Midbrain (tissue), 1 donor: ENCODE measurements around the gene ATG16L1.

Source experiments
- DNase-seq: peaks from one replicate; lab custom pipeline; 2025; lab: John Stamatoyannopoulos, UW

Gene ATG16L1

GRCh38 chr2:233260661-233261060, 9.2 kb downstream of the ATG16L1 start:
- DNase-seq: no peak

- DNase-seq: no peak
Observed at GRCh38 chr2:233261819-233262555, 10.5 kb downstream of the ATG16L1 start.

DNA sequence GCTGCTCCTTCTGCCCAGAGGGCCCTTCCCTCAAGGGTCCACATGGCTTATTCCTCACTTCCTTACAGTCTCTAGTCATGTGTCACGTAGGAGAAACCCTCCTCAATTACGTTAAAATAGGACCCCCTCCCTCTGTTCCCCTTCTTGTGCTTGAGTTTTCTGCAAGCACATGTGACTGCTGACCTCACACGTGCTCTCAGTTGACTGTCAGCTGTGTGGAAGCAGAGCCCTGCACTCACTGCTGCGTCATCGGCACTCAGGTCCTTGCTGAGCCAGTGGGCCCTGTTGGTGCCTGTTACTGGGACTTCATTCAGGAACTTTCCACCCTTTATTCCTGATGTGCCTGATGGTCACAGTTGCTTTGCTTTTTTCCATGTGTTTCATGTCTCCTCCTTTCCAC, 11.1 kb downstream of the ATG16L1 start:
- no peak for DNase-seq

- no peak for DNase-seq
Observed at GRCh38 chr2:233263045-233263570, 11.6 kb downstream of the ATG16L1 start.

DNA sequence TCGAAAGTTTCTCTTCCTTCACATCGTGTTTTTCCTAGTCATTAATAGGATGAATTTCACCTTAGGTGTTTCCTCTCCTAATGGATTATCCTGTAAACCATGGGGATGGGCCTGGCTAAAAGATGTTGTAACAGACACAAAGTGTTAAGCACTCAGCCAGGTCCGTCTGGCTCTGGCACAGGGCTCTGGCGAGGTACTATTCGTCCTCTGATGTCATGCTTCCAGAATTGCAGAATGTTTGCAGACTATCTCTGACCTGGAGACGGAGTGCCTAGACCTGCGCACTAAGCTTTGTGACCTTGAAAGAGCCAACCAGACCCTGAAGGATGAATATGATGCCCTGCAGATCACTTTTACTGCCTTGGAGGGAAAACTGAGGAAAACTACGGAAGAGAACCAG, 13.2 kb downstream of the ATG16L1 start:
- DNase-seq: no peak

DNA sequence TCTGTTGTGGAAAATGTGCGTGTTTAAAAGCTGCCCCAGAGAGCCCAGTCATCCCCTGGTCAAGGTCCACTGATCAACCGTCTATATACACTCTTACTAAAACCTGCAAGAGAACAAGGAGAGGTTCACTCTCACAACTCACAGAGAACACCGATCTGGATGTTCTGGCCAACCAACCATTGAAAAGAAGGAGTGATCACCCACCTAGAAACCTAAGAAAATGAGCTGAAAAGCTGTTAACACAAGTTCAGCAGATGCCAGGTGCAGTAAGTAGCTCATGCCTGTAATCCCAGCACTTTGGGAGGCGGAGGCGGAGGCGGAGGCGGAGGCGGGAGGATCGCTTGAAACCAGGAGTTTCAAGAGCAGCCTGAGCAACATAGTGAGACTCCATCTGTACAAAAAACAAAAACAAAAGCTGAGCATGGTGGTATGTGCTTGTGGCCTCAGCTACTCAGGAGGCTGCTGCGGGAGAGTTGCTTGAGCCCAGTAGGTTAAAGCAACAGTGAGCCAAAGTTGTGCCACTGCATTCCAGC, 14.5 kb downstream of the ATG16L1 start:
- no peak for DNase-seq

DNA sequence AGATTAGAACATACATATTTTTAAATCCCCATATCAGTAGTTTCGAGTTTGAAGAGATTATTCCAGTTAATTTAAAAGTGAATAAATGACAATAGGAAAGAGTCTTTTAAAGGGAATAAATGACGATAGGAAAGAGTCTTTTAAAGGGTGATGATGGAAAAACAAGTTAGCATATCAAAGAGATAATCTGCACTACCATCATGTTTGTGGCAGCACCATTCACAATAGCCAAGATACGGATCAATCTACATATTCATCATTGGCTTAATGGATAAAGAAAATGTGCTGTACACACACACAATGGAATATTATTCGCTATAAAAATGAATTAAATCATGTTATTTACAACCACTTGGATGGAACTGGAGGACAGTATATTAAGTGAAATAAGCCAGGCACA, 15.0 kb downstream of the ATG16L1 start:
- DNase-seq: no peak

GRCh38 chr2:233267516-233268245, 16.2 kb downstream of the ATG16L1 start:
- DNase-seq: no peak

DNA sequence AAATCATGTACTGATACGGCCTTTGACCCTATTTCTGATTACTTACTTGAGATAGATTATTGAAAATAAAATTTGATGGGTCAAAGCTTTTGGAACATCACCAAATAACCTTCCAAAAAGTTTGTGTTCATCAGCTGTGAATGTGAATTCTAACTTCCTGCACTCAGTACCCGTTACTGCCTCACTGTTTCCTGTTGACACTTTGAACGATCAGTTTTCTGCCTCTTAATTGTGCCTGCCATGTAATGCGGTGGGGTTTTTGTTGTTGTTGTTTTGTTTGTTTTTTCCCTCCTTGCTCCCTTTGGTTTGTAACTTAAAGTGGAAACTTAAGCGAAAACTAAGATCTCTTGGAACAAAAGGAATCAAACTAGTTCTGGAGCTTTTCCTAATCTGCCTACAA, 18.9 kb downstream of the ATG16L1 start:
- DNase-seq: no peak

DNA sequence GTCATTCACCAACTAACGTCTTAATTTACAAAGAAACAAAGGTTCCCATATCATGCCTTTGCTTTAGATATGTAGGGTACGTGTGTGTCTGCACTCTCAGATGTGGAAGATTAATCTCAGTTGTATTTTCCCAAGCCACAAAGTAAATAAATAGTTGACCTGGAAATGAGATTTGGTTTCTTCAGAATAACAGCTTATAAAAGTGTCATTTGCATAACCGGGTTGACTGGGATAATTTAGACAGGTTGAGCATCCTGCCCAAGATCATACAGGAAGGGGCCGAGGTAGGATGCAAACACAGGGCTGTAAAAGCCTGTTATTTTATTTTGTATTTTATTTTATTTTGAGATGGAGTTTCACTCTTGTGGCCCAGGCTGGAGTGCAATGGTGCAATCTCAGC, 19.5 kb downstream of the ATG16L1 start:
- DNase-seq: no peak

DNA sequence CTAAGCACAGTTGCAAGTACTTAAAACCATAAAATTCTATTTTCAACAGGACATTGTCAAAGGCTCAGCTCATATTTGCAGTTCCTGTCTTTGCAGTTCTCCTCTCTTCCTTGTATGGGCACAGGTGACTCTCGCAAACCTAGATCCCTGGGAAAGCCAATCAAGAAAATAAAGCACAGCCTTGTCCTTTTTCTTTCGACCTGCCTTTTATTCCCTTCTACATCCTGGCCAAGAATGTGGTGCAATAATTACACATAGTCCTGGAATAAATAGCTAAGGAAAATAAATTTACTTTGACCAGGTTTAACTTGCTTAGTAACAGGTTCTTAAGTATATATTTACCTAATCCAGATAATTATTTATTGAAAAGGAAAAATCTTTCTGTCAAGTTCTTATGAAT, 20.2 kb downstream of the ATG16L1 start:
- DNase-seq: no peak

GRCh38 chr2:233273120-233273519, 21.6 kb downstream of the ATG16L1 start:
- no peak for DNase-seq

GRCh38 chr2:233275223-233275622, 23.8 kb downstream of the ATG16L1 start:
- no peak for DNase-seq

DNA sequence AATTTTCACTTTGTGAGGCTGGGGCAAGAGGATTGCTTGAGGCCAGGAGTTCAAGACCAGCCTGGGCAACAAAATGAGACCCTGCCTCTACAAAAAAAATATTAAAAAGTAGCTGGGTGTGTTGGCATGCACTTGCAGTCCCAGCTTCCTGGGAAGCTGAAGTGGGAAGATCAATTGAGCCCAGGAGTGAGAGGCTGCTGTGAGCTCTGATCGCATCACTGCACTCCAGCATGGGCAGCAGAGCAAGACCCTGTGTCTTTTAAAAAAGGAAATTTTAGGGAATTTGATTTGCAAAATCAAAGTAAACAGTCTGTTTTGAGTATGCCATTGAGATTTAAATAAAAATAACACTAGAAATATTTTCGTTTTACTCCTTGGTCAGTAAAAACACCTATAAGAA, 27.4 kb downstream of the ATG16L1 start:
- DNase-seq: no peak

- no peak for DNase-seq
Observed at GRCh38 chr2:233280114-233280693, 28.7 kb downstream of the ATG16L1 start.

DNA sequence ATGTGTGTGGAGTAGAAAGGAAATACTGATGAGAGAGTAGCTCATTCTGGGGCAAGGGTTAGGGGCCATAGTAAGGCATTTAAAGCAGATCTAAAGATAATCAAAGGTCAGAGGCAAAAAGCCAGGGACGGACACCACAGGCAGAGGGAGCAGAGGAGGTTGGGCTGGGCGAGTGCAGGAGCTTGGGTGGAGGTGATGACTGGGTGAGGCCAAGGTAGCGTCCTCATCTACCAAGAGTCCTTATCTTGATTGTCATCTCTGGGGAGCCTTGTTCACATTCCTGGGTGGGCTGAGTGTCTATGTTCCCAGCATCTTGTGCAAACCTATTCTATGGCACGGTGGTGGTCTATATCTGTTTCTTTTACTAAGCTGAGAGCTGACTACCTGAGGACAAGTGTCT, 30.1 kb downstream of the ATG16L1 start:
- DNase-seq: no peak

DNA sequence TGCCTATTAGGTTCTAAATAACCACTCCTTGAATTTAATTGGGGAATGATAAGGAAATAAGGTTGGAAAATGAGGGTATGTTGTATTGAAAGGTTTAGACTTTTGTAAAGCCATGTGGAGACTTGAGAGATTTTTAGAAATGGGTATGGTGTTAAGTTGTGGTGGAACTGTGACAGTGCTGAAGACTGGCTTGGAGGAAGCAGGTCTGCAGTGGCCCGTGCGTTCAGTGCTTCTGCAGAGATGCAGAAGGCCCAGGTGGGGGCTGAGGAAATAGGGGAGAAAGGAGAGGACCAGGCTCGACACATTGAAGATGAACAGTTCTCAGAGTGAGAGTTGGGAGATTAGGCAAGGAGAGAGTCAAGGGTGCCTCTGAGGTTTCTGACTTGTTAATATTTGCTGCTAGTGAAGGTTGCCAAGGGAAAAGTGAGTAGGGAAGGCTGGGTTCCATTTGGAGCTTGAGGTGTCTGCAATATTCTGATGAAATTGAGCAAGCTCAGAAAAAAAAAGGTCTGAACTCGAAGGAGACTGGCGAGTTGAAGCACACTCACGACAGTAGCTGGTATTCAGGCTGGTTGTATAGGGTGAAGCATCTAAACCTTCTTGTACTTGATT, 30.6 kb downstream of the ATG16L1 start:
- no peak for DNase-seq

GRCh38 chr2:233285921-233286320, 34.4 kb downstream of the ATG16L1 start:
- no peak for DNase-seq

DNA sequence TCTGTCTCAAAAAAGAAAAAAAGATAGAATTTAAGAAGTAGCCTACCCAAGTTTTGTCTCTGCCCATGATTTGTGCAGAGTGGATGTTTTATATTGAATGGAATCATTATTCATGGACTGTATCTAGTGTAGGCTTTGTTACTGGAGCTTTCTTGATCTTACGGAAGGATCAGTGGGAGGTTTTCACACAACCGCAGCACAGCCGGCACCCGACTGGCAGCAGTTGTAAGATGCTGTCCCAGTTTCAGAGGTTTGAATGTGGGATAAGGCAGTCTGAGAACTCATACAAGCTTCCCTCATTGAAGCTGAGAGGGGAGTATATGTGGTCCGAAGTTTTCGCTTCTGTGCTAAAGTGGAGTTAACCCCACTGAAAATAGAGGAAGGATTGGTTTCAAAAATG, 36.4 kb downstream of the ATG16L1 start:
- peak; percentile 22 for DNase-seq

DNA sequence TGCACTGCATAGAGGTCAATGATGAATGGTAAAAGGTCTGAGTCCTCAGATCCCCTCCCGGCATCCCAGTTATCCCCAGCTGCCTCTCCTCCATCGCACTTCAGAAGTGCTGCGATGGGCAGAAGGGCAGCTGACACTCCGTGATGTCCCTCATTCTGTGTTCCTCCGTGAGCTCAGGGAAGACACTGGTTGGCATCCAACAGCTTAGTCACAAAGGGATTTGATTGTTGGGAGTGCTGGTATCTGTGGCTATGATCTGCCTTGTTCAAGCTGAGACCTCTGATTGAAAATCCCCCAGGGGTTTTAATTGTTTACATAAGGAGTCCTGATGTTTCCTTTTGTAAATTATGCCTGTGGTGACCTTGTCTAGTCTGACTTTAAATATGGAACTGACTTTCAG, 37.2 kb downstream of the ATG16L1 start:
- DNase-seq: peak; percentile 44

DNA sequence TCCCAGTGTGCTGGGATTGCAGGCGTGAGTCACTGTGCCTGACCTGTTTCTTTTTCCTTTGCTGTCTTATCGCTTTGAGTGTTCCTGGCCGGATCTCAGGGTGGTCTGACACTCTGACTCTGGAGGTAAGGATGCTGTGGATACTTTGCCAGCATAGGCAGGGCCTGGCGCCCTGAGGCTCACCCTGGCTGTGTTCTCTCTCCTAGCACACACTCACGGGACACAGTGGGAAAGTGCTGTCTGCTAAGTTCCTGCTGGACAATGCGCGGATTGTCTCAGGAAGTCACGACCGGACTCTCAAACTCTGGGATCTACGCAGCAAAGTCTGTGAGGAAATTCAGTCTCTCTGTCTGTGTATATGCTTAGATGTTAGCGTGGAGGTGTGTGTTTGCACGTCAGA, 38.2 kb downstream of the ATG16L1 start:
- peak; percentile 41 for DNase-seq
